Caco-2 (cell line): ENCODE data around the gene RGPD6. TPM values are rescaled to one million over a fixed set of nuclear protein-coding genes. Genes with fewer than 3 reads are reported as not detected.
"Not testable (repeated sequence)": the region's sequence is repeated elsewhere in the genome, so short reads cannot be mapped to it uniquely, and the experiment has no call there.

ENCODE experiments used
- Bru-seq: library from RNA; stranded (reverse); fragments of 400-500 nt; gene quantifications from one replicate; lab custom pipeline; 2021; lab: Mats Ljungman, UMichigan
- BruChase-seq, 2 experiments: library from RNA; stranded (reverse); fragments of 400-500 nt; gene quantifications; one replicate each; lab custom pipeline; 2021; lab: Mats Ljungman, UMichigan
- BruUV-seq: library from RNA; stranded (reverse); fragments of 400-500 nt; replicated peaks from 2 replicates; lab custom pipeline; 2021; lab: Mats Ljungman, UMichigan
- CTCF ChIA-PET: fragments of 300-600 bp; sonication (Branson Sonifier 250); formaldehyde crosslinking; loops from one replicate; lab custom pipeline; 2022; ENCODE audit warnings: antibody characterized with exemption; lab: Charles Lee
- POLR2A ChIA-PET: fragments of 300-600 bp; sonication (Branson Sonifier 250); formaldehyde crosslinking; loops from one replicate; lab custom pipeline; 2022; ENCODE audit warnings: antibody characterized with exemption; lab: Charles Lee
- DNase-seq, 2 experiments: peaks; one replicate each; pipeline versions ENCODE4 v3.0.0 to v3.0.0-alpha.2; 2020 to 2022
- H3K27me3 ChIP-seq: replicated peaks from 2 replicates; pipeline ENCODE4 v1.6.0; 2011; ENCODE audit warnings: low read length; ENCODE audit not compliant: control insufficient read depth, insufficient read depth
- H3K36me3 ChIP-seq: 2 replicates; pipeline ENCODE4 v1.5.1; 2011; ENCODE audit warnings: low read length; ENCODE audit not compliant: control insufficient read depth, insufficient read depth
- H3K4me1 ChIP-seq: fragments of 250-450 bp; sonication (Bioruptor Pico); 2 replicates; pipeline ENCODE4 v1.5.1; 2020; ENCODE audit warnings: mild to moderate bottlenecking
- H3K4me3 ChIP-seq: 2 replicates; pipeline ENCODE4 v1.5.1; 2011; ENCODE audit warnings: low read depth, mild to moderate bottlenecking, control low read depth, low read length
- H3K9me3 ChIP-seq: fragments of 250-450 bp; sonication (Bioruptor Pico); 2 replicates; pipeline ENCODE4 v1.5.1; 2020; ENCODE audit warnings: mild to moderate bottlenecking, moderate library complexity
- H3K27ac Mint-ChIP-seq: one replicate; pipeline ENCODE4 v1.8.0; 2022; ENCODE audit warnings: mixed read lengths; ENCODE audit not compliant: unreplicated experiment
- H3K27me3 Mint-ChIP-seq: one replicate; pipeline ENCODE4 v1.8.0; 2022; ENCODE audit warnings: mixed read lengths; ENCODE audit not compliant: insufficient read depth, unreplicated experiment
- H3K36me3 Mint-ChIP-seq: one replicate; pipeline ENCODE4 v1.8.0; 2022; ENCODE audit warnings: mild to moderate bottlenecking, mixed read lengths; ENCODE audit not compliant: insufficient read depth, unreplicated experiment
- H3K4me1 Mint-ChIP-seq: one replicate; pipeline ENCODE4 v1.8.0; 2022; ENCODE audit warnings: low read depth, mixed read lengths; ENCODE audit not compliant: unreplicated experiment
- H3K4me3 Mint-ChIP-seq: one replicate; pipeline ENCODE4 v1.8.0; 2022; ENCODE audit warnings: mild to moderate bottlenecking, moderate library complexity, mixed read lengths; ENCODE audit not compliant: unreplicated experiment
- H3K9me3 Mint-ChIP-seq: one replicate; pipeline ENCODE4 v1.8.0; 2022; ENCODE audit warnings: mixed read lengths; ENCODE audit not compliant: unreplicated experiment
- intact Hi-C: fragments of 100-400 bp; cut with micrococcal nuclease; formaldehyde crosslinking; loops from one replicate; pipeline ENCODE4 v1.10.0; 2022; ENCODE audit not compliant: unreplicated experiment
- long read RNA-seq: library from polyadenylated mRNA; stranded (forward); transcript quantifications from one replicate; pipeline ENCODE4 v2.0.0, GENCODE V29; 2022
- total RNA-seq: library from RNA; stranded (reverse); gene quantifications from 2 replicates; pipeline ENCODE4 v1.2.3, GENCODE V29; 2022

Gene RGPD6
- 39.4 and 41.3 TPM in 2 replicates for total RNA-seq
- Bru-seq, nascent RNA, result percentile 6 among the genes with signal in this experiment
- BruChase-seq, experiment 1, labeled RNA remaining after a 2-hour chase, result percentile 9 among the genes with signal in this experiment
- BruChase-seq, experiment 2, labeled RNA remaining after a 6-hour chase, result percentile 7 among the genes with signal in this experiment
- long read RNA-seq, partial matches to known transcripts, result 2 of 5 reads
- long read RNA-seq, other reads (novel, unspliced or antisense), result 3 of 5 reads

GRCh38 chr2:110576763-110577416, at the start of gene RGPD6:
TSS of gene RGPD6 (minus strand) at chr2:110577222. CDS start at chr2:110577024, 198 bp downstream.
- H3K9me3 ChIP-seq, DNase-seq, H3K27me3 Mint-ChIP-seq, H3K4me1 Mint-ChIP-seq, H3K4me3 Mint-ChIP-seq, POLR2A ChIA-PET, H3K36me3 Mint-ChIP-seq, H3K27ac Mint-ChIP-seq, H3K9me3 Mint-ChIP-seq, intact Hi-C loops, H3K36me3 ChIP-seq, CTCF ChIA-PET, BruUV-seq, H3K4me1 ChIP-seq, H3K27me3 ChIP-seq: not testable (repeated sequence)
- H3K4me3 ChIP-seq, result peak within 1 kb of the TSS; percentile 12; the same call in 1 of the 2 replicates

- H3K27me3 ChIP-seq, BruUV-seq, DNase-seq, H3K4me3 ChIP-seq, H3K36me3 Mint-ChIP-seq, H3K27me3 Mint-ChIP-seq, H3K27ac Mint-ChIP-seq, POLR2A ChIA-PET, H3K4me3 Mint-ChIP-seq, CTCF ChIA-PET, H3K4me1 Mint-ChIP-seq, H3K36me3 ChIP-seq, H3K9me3 Mint-ChIP-seq, intact Hi-C loops, H3K9me3 ChIP-seq, H3K4me1 ChIP-seq: not testable (repeated sequence)
Measured at GRCh38 chr2:110619326-110619939, 42.4 kb upstream of the RGPD6 start.

DNA sequence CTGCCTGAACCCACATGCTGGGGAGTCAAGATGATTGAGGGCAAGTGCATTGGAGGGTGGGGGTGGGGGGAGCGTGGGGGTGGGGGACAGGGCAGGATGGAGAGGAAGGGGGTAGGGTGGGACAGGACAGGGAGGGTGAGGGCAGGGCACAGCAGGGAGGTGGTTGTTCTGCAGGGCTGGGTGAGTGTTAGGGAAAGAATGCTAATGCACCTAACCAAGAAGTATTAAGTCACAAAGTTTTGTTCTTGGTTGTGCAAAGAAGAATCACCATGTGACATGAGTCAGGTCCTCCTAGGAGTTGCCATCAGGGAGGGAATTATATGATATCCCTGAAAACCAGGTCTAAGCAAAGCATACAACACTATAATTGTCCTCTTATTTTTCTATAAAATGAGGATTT, 36.9 kb upstream of the RGPD6 start:
- H3K36me3 ChIP-seq, H3K9me3 Mint-ChIP-seq, H3K36me3 Mint-ChIP-seq, POLR2A ChIA-PET, H3K9me3 ChIP-seq, DNase-seq, H3K27ac Mint-ChIP-seq, H3K4me1 Mint-ChIP-seq, H3K4me1 ChIP-seq, BruUV-seq, H3K4me3 ChIP-seq, CTCF ChIA-PET, H3K27me3 Mint-ChIP-seq, intact Hi-C loops, H3K4me3 Mint-ChIP-seq, H3K27me3 ChIP-seq: not testable (repeated sequence)

DNA sequence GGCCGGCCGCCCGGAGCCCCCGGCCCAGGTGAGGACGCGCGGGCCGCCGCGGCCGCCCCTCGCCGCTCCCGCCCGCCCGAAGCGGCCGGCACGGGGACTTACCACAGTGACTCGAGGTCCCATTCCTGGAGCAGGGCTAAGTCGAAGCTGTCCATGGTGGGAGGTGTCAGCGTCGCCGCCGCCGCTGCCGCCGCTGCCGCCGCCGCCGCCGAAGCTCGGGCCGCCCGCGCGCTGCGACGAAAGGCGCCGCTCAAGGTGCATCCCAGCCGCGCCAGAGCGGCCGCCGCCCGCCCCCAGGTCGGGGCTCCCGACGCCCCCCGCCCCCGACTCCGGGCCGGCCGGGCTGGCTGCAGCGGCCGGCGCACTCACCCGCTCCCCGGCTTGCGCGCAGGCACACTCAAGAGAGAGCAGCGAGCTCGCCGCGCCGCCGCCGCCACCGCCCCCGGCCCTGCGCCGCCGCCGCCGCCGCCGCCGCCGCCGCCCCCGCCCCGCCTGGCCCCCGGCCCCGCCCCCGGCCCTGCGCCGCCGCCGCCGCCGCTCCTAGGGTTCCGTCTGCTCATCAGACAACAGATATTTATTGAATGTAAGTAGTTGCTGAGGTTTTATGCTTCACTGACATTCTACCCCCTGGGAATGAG, 33.7 kb upstream of the RGPD6 start:
- DNase-seq, result peak in 1 of 2 experiments; percentile 32
- POLR2A ChIA-PET, CTCF ChIA-PET, H3K27ac Mint-ChIP-seq, H3K4me1 ChIP-seq, intact Hi-C loops, H3K4me3 ChIP-seq, H3K9me3 Mint-ChIP-seq, H3K27me3 ChIP-seq, H3K36me3 ChIP-seq, H3K36me3 Mint-ChIP-seq, H3K27me3 Mint-ChIP-seq, BruUV-seq, H3K9me3 ChIP-seq, H3K4me3 Mint-ChIP-seq, H3K4me1 Mint-ChIP-seq: not testable (repeated sequence)

GRCh38 chr2:110609843-110610612, 33.0 kb upstream of the RGPD6 start:
- H3K4me3 Mint-ChIP-seq, H3K36me3 ChIP-seq, CTCF ChIA-PET, H3K27me3 Mint-ChIP-seq, H3K9me3 Mint-ChIP-seq, H3K27me3 ChIP-seq, H3K36me3 Mint-ChIP-seq, H3K9me3 ChIP-seq, BruUV-seq, H3K4me1 ChIP-seq, POLR2A ChIA-PET, H3K4me1 Mint-ChIP-seq, H3K4me3 ChIP-seq, intact Hi-C loops, H3K27ac Mint-ChIP-seq: not testable (repeated sequence)
- peak in 1 of 2 experiments; percentile 7 for DNase-seq

DNA sequence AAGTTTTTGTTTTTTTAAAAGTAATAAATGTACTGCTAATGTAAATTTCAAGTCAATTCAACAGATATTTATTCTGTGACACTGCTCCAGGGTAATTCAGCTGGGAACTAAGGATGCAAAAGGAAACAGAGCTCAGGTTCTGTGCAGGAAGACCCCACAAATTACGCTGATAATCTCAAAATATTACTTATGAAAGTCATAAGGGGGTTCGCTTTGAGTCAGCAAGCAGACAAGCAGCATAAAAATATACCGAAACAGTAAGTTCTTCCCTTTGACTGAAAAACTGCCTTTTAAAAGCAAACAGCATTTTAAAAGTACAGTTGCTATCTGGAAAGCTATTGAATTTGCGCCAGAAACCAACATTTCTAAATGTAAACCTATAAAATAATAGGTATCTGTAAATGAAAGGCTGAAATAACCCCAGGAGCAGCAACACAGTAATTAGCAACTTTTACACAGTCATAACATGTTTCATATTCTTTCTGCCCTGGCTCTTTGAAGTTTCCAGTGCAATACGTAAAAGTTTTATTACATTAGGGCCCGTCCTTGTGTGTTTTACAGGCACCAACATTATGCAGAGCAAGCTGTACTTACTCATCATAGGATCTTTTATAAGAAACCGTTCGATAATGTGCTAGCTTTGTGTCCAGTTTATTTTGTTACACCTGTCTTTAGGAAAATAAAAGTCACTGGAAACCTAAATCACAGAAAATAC, 31.9 kb upstream of the RGPD6 start:
- H3K9me3 Mint-ChIP-seq, intact Hi-C loops, H3K4me3 Mint-ChIP-seq, H3K27me3 ChIP-seq, H3K9me3 ChIP-seq, H3K4me1 ChIP-seq, H3K27ac Mint-ChIP-seq, H3K4me1 Mint-ChIP-seq, H3K36me3 ChIP-seq, DNase-seq, POLR2A ChIA-PET, H3K4me3 ChIP-seq, CTCF ChIA-PET, H3K27me3 Mint-ChIP-seq, H3K36me3 Mint-ChIP-seq: not testable (repeated sequence)
- TSS peak; percentile 60 for BruUV-seq
